Cardiac septum (tissue), 1 donor: Measurements from ENCODE around the gene SMG5. TPM values are rescaled to one million over a fixed set of nuclear protein-coding genes. Genes with fewer than 3 reads are reported as not detected.
"Not testable (repeated sequence)": the region's sequence is repeated elsewhere in the genome, so short reads cannot be mapped to it uniquely, and the experiment has no call there.

Source experiments
- DNase-seq: peaks from one replicate; pipeline ENCODE4 v3.0.0-alpha.2; 2020; ENCODE audit warnings: low spot score
- intact Hi-C: fragments of 100-400 bp; cut with DNase I; formaldehyde crosslinking; loops from one replicate; pipeline ENCODE4 v1.14.0; 2022
- total RNA-seq: library from RNA; stranded (reverse); fragmentation: NEBNext Ultra II Directional; extraction: Animal tissue kit (Norgen Biotek cat#: 25700); gene quantifications from one replicate; pipeline ENCODE4 v1.2.1, GENCODE V29; 2021
- donor health status: DM: no; HTN: no; CAD: no.

The SMG5 gene
- total RNA-seq, 1 donor from 2014 or later, result 112 TPM

DNA sequence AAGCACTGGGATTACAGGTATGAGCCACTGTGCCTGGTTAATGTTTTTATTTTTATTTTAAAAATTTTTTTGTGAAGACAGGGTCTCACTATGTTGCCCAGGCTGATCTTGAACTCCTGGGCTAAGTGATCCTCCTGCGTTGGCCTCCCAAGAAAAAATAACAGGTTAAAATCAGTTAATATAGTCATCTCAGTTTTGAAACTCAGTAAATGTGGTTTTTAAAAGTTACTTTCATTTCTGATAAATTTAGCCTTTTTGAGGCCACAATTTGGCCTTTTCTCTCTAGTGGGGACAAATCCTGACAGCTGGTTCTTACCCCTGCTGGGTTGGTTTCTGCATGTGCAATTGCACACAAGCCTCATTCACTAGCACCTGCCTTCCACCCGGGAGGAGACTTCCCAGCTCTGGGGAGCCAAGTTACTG lies 56.5 kb downstream of the SMG5 start:
- DNase-seq, result no peak
- intact Hi-C loops, result no loop called here

DNA sequence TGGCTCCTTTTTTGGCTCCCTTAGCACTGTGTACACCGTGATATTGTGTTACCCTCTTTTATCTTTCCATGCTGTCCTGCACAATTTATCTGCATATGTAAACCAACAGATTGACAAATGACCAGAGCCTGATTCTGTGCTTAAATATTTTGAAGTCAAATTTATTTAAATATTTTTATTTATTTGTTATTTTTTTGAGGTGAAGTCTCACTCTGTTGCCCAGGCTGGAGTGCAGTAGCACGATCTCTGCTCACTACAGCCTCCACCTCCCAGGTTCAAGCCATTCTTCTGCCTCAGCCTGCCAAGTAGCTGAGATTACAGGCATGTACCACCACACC lies 57.0 kb downstream of the SMG5 start:
- no peak for DNase-seq
- intact Hi-C loops, result loop anchor here (1.0 to 2.0 kb wide), 3 partner anchors 79 to 135 kb away; no protein-coding TSS in a partner anchor

DNA sequence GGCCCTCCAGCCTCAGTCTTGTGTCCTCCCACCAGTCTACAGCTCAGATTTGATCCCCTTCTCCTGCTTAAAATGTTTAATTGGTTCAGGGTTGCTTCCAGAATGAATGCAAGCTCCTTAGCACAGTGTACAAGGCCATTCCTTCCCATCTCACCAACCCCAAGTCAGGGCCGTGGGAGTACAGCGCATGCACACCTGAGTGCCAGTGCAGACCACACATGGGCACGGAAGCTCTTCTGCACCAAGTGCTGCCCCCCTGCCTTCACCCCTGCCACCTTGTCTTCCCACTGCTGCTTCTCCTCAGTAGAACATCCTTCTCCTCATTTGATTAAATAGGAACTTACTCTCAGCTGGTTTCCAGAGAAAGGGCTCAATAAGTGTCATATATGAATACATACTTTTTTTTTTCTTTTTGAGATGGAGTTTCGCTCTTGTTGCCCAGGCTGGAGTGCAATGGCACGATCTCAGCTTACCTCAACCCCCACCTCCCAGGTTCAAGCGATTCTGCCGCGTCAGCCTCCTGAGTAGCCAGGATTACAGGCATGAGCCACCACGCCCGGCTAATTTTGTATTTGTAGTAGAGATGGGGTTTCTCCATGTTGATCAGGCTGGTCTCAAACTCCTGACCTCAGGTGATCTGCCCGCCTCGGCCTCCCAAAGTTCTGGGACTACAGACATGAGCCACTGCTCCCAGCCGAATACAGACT lies 60.5 kb downstream of the SMG5 start:
- intact Hi-C loops, result no loop called here
- no peak for DNase-seq

DNA sequence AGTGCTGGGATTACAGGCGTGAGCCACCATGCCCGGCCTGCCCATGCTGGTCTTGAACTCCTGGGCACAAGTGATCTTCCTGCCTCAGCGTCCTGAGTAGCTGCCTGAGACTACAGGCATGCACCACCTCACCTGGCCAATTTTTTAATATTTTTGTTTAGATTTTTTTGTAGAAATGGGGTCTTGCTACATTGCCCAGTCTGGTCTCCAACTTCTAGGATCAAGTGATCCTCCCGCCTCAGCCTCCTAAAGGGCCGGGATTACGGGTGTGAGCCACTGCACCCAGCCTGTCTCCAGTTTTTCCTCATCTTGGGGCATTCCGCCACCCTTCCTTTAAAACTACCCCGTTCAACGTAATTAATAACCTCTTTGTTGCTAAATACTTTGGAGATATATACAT lies 62.4 kb downstream of the SMG5 start:
- intact Hi-C loops, result no loop called here
- DNase-seq, result no peak

DNA sequence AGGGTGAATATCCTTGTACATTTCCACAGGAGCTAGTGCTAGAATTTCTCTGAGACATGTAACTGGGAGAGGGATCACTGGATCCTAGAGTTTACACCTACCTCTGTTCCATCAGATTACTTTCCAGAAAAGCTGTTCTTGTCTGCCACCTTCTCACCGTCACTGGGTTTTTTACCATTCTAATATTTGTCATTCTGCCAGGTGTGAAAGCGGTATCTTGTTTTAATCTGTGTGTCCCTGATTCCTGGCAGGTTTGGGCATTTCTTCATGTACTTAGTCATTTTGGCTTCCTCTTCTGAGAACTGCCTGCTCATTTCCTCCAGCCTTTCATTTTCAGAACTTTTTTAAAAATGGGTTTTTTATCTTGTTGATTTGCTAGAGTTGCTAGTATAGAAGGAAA lies 64.8 kb downstream of the SMG5 start:
- intact Hi-C loops, result no loop called here
- no peak for DNase-seq

DNA sequence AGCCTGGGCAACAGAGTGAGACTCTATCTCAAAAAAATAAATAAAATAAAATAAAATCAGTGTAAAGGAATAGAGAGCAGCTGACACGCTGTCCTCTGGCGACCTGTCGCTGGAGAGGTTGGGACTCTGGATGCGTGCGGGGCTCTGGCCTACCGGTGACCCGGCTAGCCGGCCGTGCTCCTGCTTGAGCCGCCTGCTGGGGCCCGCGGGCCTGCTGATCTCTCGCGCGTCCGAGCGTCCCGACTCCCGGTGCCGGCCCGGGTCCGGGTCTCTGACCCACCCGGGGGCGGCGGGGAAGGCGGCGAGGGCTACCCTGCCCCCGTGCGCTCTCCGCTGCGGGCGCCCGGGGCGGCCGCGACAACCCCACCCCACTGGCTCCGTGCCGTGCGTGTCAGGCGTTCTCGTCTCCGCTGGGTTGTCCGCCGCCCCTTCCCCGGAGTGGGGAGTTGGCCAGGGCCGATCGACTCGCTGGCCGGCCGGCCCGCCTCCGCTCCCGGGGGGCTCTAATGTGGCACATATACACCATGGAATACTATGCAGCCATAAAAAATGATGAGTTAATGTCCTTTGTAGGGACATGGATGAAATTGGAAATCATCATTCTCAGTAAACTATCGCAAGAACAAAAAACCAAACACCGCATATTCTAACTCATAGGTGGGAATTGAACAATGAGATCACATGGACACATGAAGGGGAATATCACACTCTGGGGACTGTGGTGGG lies 66.1 kb downstream of the SMG5 start:
- DNase-seq, intact Hi-C loops: not testable (repeated sequence)

DNA sequence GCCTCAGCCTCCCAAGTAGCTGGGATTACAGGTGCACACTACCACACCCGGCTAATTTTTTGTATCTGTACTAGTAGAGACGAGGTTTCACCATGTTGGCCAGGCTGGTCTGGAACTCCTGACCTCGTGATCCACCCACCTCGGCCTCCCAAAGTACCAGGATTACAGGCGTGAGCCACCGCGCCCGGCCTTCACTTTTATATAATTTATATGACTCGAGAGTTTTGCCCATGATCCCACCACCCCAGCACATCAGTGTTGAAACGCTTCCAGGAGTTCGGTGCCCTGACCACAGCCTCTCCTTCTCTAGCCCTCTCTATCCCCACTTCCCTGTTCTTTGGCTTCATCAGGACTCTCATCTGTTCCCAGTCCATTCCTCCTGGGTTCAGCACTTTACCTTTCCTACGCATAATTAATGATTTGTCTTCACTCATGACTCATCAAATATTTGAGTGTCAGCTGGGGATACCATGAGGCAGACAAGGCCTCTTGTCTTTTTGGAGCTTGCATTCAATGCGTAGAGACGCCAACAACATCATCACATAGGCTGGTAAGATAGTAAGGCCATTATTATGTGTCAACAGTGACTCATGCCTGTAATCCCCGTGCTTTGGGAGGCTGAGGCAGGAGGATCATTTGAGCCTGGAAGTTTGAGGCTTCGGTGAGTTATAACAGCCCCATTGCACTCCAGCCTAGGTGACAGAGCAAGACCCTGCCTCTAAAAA lies 68.4 kb downstream of the SMG5 start:
- no peak for DNase-seq
- intact Hi-C loops, result no loop called here

DNA sequence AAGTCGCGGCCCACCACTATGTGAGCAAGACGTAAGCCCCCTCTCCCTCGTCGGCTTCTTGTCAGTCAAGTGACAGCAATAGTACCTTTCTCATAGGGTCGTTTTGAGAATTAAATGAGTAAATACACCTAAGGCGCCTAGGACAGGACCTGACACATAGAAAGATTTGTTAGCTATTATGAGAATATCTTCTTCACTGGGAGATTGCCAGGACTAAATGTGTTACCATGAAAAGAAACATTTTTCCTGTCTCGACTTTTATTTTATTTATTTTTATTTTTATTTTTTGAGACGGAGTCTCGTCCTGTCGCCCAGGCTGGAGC lies 69.0 kb downstream of the SMG5 start:
- DNase-seq, result no peak
- intact Hi-C loops, result no loop called here

DNA sequence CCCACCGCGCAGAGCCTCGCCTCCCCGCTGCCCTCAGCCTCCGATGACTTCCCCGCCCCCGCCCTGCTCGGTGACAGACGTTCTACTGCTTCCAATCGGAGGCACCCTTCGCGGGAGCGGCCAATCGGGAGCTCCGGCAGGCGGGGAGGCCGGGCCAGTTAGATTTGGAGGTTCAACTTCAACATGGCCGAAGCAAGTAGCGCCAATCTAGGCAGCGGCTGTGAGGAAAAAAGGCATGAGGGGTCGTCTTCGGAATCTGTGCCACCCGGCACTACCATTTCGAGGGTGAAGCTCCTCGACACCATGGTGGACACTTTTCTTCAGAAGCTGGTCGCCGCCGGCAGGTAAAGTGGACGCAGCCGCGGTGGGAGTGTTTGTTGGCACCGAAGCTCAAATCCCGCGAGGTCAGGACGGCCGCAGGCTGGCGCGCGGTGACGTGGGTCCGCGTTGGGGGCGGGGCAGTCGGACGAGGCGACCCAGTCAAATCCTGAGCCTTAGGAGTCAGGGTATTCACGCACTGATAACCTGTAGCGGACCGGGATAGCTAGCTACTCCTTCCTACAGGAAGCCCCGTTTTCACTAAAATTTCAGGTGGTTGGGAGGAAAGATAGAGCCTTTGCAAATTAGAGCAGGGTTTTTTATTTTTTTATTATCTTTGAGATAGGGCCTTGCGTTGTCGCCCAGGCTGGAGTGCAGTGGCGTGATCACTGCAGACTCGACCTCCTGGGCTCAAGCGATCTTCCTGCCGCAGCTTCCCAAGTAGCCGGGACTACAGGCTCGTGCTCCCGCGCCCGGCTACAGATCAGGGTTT lies 69.6 kb downstream of the SMG5 start, which contains the start of gene PMF1:
TSS of gene PMF1 (plus strand) at position 175 of the 811 bp plus-strand sequence. CDS start at position 184, 9 bp downstream.
- intact Hi-C loops, result loop anchor here (1.0 kb wide), 1 partner anchor 19 kb away; the partner anchor contains the start of gene SLC25A44
- peak; percentile 98 for DNase-seq

DNA sequence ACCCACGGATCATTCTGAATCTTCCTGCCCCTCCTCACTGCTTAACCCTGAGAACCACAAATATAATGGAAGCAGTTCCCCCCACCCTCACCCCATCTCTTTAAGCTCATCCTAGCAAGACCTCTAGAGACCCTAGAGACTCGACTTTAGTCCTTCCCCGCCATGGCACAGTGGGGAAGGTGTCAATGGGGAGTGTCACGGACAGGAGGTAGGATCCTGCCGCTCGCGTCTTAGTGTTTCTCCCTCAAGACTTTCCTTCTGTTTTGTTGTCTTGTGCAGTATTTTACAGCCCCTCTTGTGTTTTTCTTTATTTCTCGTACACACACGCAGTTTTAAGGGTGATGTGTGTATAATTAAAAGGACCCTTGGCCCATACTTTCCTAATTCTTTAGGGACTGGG lies 70.5 kb downstream of the SMG5 start:
- no peak for DNase-seq
- intact Hi-C loops, result loop anchor here (1.0 kb wide), 1 partner anchor 18 kb away; the partner anchor contains the start of gene SLC25A44

DNA sequence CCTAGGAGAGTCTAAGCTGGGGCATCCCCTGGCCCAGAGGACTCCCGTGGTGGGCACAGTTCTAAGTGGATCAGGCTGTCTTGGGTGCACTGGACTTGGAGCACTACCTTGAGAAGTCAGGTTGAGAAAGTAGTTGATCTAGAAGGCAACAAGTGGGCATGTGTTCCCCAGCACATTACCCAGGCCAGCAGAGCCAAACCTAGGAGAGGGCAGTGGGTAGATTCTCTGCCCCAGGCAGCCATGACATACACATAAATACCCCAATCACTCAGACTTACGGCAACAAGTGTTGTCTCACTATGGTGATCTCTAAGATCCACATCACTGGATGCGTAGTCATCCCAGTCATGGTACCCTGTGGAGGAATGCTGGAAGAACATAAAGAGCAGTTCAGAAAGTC lies 71.4 kb downstream of the SMG5 start:
- intact Hi-C loops, result no loop called here
- no peak for DNase-seq

DNA sequence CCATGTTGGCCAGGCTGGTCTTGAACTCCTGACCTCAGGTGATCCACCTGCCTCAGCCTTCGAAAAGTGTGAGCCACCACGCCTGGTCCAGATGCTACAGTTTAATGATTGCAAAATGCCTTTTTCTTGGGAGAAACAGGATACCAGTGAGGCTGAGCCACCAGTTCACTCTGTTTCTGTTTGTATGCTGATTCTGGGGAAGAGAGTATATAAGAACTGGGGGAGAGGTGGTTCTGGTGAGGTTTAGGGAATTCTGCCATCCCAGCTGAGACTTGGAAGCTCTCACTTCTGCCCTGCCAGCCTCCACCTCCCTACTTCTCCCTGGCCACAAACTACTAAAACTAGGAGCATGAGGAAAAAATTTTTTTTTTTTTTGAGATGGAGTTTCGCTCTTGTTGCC lies 77.9 kb downstream of the SMG5 start:
- no peak for DNase-seq
- intact Hi-C loops, result no loop called here

DNA sequence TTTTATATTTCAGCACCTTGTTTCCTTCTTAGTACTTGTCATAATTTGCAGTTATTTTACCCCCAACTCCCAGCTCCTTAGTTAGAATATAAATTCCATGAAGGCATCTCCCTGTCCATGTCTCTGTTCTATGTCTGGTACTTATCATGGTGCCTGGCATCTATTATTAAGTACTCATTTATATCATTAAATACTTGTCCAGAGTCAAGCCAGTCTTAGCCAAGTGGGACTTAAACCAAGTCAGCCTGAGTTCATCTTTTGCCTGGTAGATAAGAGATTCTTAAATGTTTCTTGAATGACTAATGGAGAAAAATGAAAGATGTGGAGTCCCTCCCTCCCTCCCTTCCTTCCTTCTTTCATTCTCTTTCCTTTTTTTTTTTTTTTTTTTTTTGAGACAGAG lies 79.3 kb downstream of the SMG5 start:
- no peak for DNase-seq
- intact Hi-C loops, result no loop called here

DNA sequence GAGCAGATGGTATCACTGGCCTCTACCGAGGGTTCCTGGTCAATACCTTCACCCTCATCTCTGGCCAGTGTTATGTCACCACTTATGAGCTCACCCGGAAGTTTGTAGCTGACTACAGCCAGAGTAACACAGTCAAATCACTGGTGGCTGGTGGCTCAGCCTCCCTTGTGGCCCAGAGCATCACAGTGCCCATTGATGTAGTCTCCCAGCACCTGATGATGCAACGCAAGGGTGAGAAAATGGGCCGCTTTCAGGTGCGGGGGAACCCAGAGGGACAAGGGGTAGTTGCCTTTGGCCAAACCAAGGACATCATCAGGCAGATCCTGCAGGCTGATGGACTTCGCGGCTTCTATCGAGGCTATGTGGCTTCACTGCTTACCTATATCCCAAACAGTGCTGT lies 82.6 kb downstream of the SMG5 start:
- DNase-seq, result no peak
- intact Hi-C loops, result no loop called here

Other genes with a start within 250 kb of the SMG5 start
- gene UBQLN4, start 229.0 kb downstream of the SMG5 start, total RNA-seq, result 26.3 TPM
- gene LAMTOR2, start 228.0 kb downstream of the SMG5 start, total RNA-seq, result 49.8 TPM
- gene RAB25, start 221.7 kb downstream of the SMG5 start, total RNA-seq, result not detected
- gene MEX3A, start 200.4 kb downstream of the SMG5 start, total RNA-seq, result 0.24 TPM
- 298 TPM for gene LMNA, start 168.1 kb downstream of the SMG5 start, total RNA-seq
- gene SEMA4A, start 129.2 kb downstream of the SMG5 start, total RNA-seq, result 2.7 TPM
- 15.4 TPM for gene SLC25A44, start 88.7 kb downstream of the SMG5 start, total RNA-seq
- gene PMF1, start 69.8 kb downstream of the SMG5 start, total RNA-seq, result 54.3 TPM
- 0.78 TPM for gene BGLAP, start 40.6 kb downstream of the SMG5 start, total RNA-seq
- 2.6 TPM for gene PAQR6, start 34.8 kb downstream of the SMG5 start, total RNA-seq
- 2.2 TPM for gene TMEM79, start 1.5 kb upstream of the SMG5 start, total RNA-seq
- gene GLMP, start 12.9 kb upstream of the SMG5 start, total RNA-seq, result 15.2 TPM
- not detected for gene VHLL, start 16.5 kb upstream of the SMG5 start, total RNA-seq
- gene CCT3, start 55.5 kb upstream of the SMG5 start, total RNA-seq, result 127 TPM
- gene TSACC, start 55.7 kb upstream of the SMG5 start, total RNA-seq, result not detected
- gene RHBG, start 86.4 kb upstream of the SMG5 start, total RNA-seq, result not detected
- gene MEF2D, start 217.9 kb upstream of the SMG5 start, total RNA-seq, result 93.1 TPM